Measurements from ENCODE around the gene OTUB1.

GRCh38 chr11:63945477-63946163, 40.6 kb upstream of the OTUB1 start:
- TF ChIP-seq MXD4 (CRISPR knock-in tag; IDR thresholded peaks at IDR 0.05) (no peak), FOXK1 (CRISPR knock-in tag; IDR thresholded peaks at IDR 0.05; ENCODE audit: borderline replicate concordance, low read depth) (no peak), SMAD1 (CRISPR knock-in tag; IDR thresholded peaks at IDR 0.05; ENCODE audit: borderline replicate concordance, low read depth) (no peak), REPIN1 (CRISPR knock-in tag; IDR thresholded peaks at IDR 0.05; ENCODE audit: borderline replicate concordance, low read depth) (no peak), ZNF275 (CRISPR knock-in tag; IDR thresholded peaks at IDR 0.05; ENCODE audit: borderline replicate concordance) (no peak), CEBPB (IDR thresholded peaks at IDR 0.05; ENCODE audit: borderline replicate concordance, low read depth, low read length) (no peak), PCBP1 (IDR thresholded peaks at IDR 0.05; ENCODE audit: borderline replicate concordance, low read depth, low read length) (no peak), STAG1 (CRISPR knock-in tag; IDR thresholded peaks at IDR 0.05) (peak; percentile 88), POLR2A (IDR thresholded peaks at IDR 0.05; ENCODE audit: insufficient read depth in 1 of 2, low read depth in 2 of 2, low read length in 2 of 2) (no peak)
- TF ChIP-seq, protein P1, sequence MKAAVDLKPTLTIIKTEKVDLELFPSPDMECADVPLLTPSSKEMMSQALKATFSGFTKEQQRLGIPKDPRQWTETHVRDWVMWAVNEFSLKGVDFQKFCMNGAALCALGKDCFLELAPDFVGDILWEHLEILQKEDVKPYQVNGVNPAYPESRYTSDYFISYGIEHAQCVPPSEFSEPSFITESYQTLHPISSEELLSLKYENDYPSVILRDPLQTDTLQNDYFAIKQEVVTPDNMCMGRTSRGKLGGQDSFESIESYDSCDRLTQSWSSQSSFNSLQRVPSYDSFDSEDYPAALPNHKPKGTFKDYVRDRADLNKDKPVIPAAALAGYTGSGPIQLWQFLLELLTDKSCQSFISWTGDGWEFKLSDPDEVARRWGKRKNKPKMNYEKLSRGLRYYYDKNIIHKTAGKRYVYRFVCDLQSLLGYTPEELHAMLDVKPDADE (CRISPR knock-in tag; IDR thresholded peaks at IDR 0.05): no peak
- TF ChIP-seq, protein P2, sequence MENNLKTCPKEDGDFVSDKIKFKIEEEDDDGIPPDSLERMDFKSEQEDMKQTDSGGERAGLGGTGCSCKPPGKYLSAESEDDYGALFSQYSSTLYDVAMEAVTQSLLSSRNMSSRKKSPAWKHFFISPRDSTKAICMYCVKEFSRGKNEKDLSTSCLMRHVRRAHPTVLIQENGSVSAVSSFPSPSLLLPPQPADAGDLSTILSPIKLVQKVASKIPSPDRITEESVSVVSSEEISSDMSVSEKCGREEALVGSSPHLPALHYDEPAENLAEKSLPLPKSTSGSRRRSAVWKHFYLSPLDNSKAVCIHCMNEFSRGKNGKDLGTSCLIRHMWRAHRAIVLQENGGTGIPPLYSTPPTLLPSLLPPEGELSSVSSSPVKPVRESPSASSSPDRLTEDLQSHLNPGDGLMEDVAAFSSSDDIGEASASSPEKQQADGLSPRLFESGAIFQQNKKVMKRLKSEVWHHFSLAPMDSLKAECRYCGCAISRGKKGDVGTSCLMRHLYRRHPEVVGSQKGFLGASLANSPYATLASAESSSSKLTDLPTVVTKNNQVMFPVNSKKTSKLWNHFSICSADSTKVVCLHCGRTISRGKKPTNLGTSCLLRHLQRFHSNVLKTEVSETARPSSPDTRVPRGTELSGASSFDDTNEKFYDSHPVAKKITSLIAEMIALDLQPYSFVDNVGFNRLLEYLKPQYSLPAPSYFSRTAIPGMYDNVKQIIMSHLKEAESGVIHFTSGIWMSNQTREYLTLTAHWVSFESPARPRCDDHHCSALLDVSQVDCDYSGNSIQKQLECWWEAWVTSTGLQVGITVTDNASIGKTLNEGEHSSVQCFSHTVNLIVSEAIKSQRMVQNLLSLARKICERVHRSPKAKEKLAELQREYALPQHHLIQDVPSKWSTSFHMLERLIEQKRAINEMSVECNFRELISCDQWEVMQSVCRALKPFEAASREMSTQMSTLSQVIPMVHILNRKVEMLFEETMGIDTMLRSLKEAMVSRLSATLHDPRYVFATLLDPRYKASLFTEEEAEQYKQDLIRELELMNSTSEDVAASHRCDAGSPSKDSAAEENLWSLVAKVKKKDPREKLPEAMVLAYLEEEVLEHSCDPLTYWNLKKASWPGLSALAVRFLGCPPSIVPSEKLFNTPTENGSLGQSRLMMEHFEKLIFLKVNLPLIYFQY (CRISPR knock-in tag; IDR thresholded peaks at IDR 0.05; ENCODE audit: borderline replicate concordance): no peak
- TF ChIP-seq, protein P3, sequence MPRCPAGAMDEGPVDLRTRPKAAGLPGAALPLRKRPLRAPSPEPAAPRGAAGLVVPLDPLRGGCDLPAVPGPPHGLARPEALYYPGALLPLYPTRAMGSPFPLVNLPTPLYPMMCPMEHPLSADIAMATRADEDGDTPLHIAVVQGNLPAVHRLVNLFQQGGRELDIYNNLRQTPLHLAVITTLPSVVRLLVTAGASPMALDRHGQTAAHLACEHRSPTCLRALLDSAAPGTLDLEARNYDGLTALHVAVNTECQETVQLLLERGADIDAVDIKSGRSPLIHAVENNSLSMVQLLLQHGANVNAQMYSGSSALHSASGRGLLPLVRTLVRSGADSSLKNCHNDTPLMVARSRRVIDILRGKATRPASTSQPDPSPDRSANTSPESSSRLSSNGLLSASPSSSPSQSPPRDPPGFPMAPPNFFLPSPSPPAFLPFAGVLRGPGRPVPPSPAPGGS (CRISPR knock-in tag; IDR thresholded peaks at IDR 0.05): no peak
- TF ChIP-seq, protein P4, sequence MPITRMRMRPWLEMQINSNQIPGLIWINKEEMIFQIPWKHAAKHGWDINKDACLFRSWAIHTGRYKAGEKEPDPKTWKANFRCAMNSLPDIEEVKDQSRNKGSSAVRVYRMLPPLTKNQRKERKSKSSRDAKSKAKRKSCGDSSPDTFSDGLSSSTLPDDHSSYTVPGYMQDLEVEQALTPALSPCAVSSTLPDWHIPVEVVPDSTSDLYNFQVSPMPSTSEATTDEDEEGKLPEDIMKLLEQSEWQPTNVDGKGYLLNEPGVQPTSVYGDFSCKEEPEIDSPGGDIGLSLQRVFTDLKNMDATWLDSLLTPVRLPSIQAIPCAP (CRISPR knock-in tag; IDR thresholded peaks at IDR 0.05; ENCODE audit: low read depth): no peak
